Activated T-cell treated with anti-CD3 and anti-CD28 coated beads for 24 hours (primary cell): ENCODE measurements around the gene SYNPO.

Source experiments
- DNase-seq: peaks from one replicate; pipeline ENCODE4 v3.0.0-alpha.2; 2020; ENCODE audit warnings: low read depth

The SYNPO gene, protein sequence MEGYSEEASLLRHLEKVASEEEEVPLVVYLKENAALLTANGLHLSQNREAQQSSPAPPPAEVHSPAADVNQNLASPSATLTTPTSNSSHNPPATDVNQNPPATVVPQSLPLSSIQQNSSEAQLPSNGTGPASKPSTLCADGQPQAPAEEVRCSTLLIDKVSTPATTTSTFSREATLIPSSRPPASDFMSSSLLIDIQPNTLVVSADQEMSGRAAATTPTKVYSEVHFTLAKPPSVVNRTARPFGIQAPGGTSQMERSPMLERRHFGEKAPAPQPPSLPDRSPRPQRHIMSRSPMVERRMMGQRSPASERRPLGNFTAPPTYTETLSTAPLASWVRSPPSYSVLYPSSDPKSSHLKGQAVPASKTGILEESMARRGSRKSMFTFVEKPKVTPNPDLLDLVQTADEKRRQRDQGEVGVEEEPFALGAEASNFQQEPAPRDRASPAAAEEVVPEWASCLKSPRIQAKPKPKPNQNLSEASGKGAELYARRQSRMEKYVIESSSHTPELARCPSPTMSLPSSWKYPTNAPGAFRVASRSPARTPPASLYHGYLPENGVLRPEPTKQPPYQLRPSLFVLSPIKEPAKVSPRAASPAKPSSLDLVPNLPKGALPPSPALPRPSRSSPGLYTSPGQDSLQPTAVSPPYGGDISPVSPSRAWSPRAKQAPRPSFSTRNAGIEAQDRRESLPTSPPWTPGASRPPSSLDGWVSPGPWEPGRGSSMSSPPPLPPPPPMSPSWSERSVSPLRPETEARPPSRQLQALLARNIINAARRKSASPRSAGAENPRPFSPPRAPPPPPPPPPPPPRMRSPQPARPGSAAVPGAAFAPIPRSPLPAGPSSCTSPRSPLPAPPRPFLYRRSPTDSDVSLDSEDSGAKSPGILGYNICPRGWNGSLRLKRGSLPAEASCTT

DNA sequence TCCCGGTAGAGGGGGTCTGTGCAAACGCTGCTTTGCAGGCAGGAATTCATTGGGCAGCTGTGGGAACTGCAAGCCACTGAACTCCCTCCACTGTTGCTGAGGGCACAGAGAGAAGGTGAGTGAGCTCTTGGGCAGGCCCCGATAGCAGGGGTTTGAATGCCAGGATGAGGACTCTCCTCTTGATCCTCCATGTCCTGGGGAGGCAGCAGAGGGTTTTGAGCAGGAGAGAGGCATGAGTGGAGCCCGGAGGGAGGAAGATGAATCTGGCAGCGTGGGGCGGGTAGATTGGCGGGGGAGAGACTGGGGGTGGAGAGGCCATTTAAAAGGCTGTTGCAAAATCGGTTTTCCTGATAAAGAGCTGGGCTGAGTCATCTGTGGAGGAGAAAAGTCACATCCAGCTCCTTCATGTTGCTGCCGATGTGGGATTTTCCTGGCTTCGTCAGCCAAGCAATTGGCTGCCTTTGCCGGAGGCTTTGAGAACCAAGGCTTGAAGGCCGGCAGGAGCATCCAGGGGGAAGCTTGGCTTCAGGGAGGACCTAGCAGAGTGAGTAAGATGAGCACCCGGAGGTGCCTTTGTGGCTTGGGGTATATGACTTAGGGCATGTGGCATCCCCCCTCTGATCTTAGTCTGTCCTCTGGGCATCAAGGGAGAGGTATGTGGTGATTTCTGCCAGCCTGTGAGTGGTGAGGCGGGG, at the start of gene SYNPO:
Gene SYNPO (plus strand): TSS at position 350 of the 695 bp plus-strand sequence. CDS start 7,616 bp downstream, outside the sequence.
- no peak for DNase-seq

DNA sequence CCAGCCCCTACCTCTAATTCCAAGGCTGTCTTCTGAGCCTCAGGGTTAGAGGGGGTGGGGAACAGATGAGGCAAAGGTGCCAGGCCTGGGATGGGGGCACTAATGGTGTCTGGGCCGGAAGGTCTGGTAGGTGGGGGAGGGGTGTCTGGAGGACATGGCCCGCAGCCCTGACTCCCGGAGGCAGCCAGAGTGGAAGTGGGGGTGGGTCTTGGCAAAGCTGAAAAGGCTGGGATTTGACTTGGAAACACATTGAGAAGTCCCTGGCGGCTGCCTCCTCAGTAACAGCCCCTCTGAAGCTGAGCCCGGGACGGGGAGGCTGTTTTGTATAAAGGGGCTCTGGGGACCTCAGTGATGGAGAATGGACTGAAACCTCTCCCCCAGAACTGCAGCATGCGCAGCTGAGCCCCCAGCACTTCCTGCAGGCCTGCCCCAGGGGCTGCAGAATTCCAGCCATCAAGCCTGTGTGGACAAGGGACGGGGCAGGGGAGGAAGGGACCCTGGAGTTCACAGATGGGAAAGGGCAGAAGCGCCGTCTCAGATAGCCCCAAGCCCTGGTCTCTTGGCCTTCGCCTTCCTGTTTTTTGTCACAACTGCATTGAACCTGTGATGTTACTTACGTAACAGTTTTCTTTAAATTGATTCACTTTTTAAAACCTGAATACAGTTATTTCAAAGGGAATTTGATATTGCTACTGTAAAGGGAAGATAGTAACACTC, 49.3 kb upstream of the SYNPO start:
- DNase-seq = no peak

DNA sequence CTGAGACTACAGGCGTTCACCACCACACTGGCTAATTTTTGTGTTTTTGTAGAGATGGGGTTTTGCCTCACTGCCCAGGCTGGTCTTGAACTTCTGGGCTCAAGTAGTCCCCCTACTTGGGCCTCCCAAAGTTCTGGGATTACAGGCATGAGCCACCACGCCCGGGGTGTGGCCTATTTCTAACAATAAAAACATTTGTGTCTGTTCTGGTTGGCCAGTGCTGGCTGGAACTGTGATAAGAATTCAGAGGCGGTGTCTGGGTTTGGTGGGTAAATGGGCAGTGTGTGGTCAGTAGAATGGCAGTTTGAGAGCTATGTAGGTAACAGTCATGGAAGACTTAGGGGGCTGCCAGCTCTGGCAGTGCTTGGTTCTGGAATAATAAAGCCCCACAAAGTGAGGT, 46.9 kb upstream of the SYNPO start:
- no peak for DNase-seq

DNA sequence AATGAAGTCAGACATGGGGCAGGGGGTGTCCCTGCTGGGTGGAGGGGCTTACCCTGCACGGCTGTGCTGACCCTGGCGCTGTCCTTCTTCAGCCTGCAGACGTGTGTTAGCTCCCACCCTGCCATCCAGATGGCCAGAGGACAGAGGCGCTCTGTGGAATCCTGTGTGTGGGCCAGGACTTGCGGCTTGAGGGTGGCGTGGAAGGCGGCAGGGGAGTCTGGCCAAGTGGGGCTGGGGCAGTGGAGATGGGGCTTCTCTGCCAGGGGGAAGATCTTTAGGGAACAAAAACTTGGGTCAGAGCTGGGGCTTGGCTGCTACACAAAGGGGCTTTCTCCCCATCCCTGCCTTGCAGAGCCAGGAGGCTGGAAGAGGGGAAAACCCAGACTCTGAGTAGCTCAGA, 46.5 kb upstream of the SYNPO start:
- no peak for DNase-seq

DNA sequence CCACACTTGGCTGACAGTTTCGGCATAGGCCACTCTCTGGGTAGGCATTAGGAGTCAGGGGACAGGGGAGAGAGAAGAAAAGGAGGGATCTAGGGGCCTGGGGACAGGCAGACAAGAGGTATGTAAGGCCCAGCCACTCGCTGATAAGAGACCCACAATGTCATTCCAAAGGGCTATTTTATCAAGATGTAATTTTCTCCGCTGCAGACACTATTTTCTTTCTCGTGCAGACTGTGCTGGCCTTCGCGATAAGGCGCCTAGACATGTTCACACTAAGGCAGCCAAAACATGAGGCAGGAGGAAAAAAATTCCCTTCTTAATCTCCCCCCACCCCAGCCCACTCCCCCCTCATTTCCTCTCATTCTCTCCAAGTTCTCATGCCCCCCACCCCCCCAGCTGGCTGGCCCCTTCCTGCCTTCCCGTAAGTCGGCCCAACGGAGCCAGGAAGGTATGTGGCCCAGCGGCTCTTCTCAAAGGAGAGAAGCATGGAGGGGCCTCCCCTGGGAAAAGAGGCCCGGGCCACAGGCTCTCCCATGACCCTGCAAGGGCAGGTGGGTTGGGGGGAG, 44.9 kb upstream of the SYNPO start:
- DNase-seq = no peak

DNA sequence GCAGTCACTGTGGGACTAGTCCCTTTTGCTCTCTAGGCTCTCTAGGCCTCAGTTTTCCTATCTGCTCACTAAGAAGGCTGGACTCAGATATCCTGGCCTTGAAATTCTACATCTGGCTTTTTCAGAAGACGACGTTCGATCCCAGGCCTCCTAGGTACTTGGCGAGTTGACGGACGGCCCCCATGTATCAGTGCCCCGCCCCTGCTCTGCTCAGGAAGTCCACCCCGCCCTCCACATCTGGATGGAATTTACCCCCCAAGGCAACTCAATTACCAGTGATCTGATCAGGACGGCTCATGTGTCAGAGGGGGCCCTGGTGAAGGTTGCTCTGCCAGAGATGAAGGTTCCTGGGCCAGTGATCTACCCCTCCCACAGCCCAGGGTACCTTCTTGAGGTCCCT, 44.1 kb upstream of the SYNPO start:
- DNase-seq = no peak

DNA sequence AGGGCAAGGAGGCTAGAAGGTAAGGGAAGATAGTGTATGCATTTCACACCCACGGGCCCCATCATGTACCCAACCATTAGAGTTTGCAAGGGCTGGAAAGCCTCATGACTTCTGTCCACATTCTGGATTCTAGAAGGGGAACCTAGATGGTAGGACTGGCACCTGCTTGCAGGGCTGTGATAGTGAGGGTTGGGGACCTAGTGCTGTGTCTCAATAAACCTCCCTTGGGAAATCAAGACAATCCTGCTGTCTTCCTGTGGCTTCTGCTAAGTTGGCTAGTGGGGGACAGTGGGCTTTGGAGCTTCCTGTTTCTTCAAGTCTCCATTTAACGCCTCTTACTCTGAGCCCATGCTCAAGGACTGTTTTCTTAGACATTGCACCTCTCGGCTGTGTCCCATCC, 43.6 kb upstream of the SYNPO start:
- no peak for DNase-seq

DNA sequence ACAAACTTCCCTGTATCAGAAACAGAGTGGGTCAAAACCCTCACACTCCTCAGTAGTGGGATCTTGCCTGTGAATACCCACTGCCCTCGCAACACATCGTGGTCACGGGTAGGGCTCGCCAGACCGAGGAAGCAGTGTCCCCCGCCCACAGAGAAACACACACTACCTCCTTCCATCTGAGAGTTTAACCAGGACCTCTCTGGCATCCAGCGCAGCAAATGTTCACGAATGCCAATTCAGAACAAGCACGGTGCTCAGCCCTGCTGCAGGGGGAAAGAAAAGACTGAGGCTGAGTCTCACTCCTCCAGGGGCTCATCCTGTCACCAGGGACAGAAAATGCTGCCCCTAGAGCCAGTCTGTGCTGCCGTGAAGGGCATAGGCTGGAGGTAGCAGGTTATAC, 42.5 kb upstream of the SYNPO start:
- DNase-seq = no peak

DNA sequence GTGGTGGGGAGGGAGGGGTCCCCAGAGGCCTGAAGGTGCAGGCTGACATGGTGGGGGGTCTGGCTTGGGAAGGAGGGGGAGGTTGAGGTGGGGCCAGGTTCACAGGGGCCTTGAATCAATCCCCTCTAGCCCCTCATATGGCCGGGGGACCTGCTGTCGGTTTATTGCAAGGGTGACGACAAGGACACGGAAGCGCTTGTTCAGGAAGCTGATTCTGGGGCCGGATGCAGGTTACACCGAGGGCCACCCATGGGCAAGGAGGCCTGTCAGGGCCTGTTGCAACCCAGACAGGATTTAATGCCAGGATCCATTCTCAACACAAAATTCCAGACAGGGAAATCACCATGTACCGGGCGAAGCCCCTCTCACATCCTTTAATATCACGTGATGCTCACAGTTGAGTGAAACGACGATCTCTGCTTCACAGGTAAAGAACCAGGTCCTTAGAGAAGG, 41.6 kb upstream of the SYNPO start:
- DNase-seq = no peak

DNA sequence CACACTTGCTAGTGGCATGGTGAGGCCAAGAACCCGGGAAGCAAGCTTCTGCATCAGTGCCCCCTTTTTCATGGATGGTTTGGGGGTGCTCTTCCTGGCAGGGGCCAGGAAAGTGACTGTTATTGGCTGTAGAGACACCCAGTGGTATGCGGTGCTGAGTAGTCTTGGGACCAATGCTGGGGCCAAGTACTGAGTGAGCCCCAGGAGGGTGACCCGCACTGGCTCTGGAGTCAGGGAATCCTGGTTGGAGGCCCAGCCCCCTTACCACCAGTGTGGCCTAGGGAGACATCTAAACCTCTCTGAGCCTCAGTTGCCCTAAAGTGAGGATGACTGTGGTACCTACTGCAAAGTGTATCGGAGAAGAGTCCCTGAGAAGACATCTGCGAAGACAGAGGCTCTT, 41.2 kb upstream of the SYNPO start:
- DNase-seq = no peak

DNA sequence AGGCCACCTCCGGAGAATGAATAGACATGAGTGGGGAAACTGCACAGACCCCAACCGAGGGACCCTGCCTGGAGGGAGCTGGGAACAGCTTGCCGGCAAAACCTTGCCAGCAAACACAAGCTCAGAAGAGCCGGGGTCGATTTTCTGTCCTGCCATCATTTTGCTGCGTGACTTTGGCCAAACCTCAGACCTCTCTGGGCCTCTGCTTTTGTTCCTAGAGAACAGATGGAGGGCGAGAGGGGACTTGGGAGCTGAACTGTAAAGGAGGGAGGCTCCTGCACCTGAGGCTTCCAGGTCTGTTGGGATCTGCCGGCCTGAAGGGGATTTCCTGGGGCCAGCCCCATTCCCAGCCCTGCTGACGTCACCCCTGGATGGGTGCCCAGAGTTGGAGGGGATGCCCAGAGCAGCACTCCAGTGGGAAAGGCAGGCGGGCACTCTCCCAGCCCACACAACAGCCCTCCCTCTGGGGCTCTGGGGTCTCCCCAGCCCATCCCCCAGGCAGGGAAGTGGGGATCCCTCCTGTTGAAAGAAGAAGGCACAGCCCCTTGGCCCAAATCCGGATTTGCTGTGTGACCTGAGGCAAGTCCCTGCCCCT, 40.4 kb upstream of the SYNPO start:
- no peak for DNase-seq

DNA sequence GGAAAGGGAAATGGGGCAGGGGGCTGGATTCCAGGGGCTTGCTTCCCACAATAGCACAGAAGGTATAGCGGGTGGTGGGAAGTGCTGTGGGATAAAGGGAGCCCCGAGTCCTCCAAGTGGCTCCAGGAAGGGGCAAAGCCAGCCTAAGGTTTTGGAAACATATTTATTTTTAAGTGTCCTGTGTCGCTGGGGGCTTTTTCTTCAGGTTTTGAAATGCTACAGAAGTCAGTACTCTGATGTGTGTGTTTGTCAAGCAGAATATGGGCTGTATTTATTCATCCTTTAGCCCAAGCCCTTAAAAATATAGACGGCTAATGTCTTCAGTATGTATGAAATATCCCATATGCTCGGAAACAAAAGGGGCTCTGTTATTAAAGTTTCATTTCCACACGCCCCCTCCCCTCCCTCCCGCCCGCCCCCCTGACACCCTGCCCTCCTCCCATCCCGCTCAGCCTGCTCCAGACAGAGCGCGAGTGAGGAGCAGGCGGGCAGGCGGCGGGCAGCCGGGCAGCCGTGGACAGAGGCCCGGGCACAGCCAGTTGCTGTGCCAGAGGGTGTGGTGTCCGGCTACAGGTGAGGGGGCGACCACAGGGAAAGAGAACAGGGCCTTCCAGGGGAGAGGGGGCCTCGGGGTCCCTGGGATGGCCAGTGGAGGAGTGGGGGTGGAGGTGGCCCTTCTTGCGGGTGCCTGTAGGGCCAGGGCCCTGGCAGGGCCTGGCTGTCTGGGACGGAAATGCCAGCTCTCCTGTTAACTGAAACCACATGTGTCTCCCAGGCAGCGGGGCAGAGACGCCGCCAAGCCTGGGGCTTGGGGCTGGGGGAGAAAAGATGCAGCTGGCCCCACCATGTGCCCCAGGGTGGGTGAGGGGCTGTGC, 39.6 kb upstream of the SYNPO start:
- DNase-seq = no peak

DNA sequence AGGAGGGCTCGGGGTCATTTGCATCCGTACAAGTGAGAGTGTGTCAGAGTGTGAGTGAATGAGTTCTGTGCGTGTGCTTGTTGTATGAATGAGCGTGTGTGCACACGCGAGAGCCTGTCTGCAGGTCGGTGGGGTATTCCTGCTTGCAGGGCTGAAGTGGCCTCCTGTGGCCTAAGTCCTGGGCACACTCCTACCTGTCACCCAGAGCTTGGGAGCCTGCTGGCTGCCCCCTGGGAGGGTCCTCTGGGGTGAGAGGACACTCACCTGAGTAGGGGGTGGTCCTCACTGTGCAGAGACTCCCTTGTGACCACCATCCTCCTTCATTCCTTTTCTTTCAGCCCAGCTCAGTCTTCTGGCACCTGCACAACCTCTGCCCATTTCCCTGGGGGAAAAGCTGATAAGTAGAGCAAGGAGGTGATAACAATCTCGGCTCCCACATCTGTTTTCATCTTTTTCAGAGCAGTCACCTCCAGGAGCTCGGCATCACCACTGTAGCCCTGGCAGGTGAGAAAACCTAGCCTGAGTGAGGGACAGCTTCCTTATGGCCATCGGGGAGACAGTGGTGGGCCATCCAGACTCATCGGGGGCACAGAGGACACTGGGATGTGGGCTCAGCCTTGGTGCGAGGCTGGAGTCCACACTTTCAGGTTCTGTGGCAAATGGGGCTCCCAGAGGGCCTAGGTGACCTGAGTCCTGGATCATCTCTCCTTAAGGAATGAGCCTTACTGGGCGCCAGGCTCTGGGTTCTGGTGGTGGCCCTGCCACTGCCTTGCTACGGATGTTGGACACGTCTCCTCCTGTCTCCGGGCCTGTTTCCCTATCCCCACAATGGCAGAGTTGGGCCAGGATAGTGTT, 38.7 kb upstream of the SYNPO start:
- no peak for DNase-seq

DNA sequence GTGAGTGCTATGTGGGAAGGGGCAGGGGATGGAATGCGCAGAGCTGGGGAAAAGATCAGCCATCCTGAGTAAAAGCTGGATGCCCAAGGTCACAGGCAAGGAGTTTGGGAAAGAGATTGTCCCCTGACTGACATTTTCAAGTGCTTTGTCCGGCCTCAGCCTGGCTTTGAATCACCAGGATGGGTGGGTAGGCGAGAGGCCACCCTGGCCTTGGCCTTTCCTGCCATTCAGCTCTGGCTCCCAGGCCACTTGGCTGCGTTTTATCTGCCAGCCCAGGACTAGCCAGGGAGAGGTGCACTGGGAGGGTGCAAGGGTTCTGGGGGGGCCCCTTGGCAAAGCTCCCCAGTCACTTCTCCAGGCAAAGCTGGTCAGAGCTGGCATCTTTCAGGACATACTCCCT, 37.4 kb upstream of the SYNPO start:
- DNase-seq = no peak

DNA sequence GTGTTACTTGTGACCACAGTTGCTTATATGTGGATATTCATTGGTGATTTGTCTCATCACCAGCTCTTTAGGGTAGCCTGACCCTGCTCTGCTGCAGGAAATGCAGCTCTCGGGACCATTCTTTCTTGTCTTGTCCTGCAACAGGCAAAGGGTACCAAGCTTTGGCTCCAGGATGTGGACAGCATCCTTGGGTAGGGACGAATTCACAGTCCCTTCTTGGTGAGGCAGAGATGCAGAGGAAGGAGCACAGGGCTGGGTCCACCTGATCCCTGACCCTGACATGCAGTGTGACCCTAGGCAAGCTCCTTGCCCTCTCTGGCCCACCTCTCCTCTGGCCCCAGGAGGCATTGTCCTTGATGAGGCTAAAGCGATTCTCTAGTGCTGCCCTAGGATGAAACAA, 37.0 kb upstream of the SYNPO start:
- no peak for DNase-seq

DNA sequence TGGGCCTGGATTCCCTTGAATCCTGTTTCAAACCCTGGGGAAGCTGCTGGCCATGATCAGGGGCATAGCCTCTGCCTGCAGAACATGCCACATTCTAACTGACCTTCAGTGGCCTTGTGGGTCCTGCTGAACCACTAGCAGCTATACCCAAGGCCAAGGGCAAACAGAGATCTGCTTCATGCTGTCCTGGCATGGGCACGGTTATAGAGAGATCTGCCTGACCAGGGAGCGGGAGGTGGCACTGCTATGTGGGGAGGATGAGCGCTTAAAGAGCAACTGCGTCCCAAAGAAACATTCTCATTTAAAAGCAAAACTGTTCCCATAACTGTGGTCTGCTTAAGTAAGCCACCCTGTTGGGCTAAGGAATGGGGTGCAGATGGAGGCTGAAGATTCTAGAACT, 36.5 kb upstream of the SYNPO start:
- DNase-seq = no peak

DNA sequence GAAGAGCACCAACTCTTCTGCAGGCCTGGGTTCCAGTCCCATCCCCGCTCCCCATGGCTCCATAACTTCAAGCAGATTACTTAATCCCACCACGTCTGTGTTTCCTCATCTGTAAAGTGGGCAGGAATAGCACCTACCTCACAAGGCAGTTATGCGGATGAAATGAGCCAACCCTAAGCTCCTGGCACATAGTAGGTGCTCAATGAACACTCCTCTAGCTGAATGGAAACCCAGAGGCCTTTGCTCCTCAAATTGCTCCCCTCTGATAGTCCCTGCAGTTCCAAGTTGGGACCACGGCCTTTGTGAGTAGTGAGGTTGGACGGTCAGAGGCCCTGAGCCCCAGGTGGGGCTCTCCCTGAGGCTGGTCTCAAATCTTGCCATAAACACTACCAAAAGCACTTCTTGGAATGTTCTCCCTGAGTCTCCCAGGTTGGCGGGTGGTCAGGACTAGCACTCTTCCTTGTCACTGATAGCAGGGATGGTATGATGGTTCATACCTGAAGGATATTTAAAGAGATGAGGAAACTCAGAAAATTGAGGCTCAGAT, 35.5 kb upstream of the SYNPO start:
- no peak for DNase-seq

DNA sequence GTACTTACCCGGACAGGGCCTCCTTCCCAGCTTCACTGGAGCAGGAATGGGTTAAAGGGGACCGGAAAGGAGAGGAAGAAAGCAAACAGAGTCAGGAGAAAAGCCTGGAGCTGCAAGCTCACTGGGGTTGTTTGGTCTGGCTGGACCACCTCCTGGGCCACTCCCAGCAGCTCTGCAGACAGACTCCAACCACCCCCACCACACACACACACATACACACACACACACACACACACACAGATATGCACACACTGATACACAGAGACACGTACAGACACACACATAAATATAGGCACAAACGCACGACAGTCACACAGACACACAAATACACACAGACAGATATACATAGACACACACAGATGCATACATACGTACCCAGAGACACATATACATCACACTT, 34.9 kb upstream of the SYNPO start:
- no peak for DNase-seq

DNA sequence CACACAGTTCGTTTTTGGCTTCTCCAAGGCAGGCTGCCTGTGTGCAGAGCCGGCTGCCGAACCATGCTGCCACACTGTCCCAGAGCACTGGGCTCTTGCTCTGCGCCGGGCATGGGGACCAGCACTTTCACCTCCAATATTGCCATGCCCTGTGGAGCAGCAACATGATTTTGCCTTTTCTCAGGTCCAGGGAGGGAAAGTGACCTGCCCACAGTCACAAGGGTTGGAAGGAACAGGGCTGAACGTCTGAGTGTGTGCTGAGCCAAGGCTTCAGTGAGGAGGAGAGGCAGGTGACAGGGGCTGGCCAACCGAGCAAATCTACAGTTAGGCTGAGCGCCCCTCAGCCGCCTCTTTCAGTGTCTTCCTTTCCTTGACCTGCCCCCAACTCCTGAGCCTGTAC, 34.0 kb upstream of the SYNPO start:
- no peak for DNase-seq
